Caco-2 (cell line): ENCODE results near the gene PKNOX1. TPM values are rescaled to one million over a fixed set of nuclear protein-coding genes. Genes with fewer than 3 reads are reported as not detected.

Experiments used
- BruUV-seq: library from RNA; stranded (reverse); fragments of 400-500 nt; replicated peaks from 2 replicates; lab custom pipeline; 2021; lab: Mats Ljungman, UMichigan
- CTCF ChIA-PET: fragments of 300-600 bp; sonication (Branson Sonifier 250); formaldehyde crosslinking; loops from one replicate; lab custom pipeline; 2022; ENCODE audit warnings: antibody characterized with exemption; lab: Charles Lee
- POLR2A ChIA-PET: fragments of 300-600 bp; sonication (Branson Sonifier 250); formaldehyde crosslinking; loops from one replicate; lab custom pipeline; 2022; ENCODE audit warnings: antibody characterized with exemption; lab: Charles Lee
- DNase-seq, 2 experiments: peaks; one replicate each; pipeline versions ENCODE4 v3.0.0 to v3.0.0-alpha.2; 2020 to 2022
- H3K27me3 ChIP-seq: replicated peaks from 2 replicates; pipeline ENCODE4 v1.6.0; 2011; ENCODE audit warnings: low read length; ENCODE audit not compliant: control insufficient read depth, insufficient read depth
- H3K36me3 ChIP-seq: 2 replicates; pipeline ENCODE4 v1.5.1; 2011; ENCODE audit warnings: low read length; ENCODE audit not compliant: control insufficient read depth, insufficient read depth
- H3K4me1 ChIP-seq: fragments of 250-450 bp; sonication (Bioruptor Pico); 2 replicates; pipeline ENCODE4 v1.5.1; 2020; ENCODE audit warnings: mild to moderate bottlenecking
- H3K4me3 ChIP-seq: 2 replicates; pipeline ENCODE4 v1.5.1; 2011; ENCODE audit warnings: low read depth, mild to moderate bottlenecking, control low read depth, low read length
- H3K9me3 ChIP-seq: fragments of 250-450 bp; sonication (Bioruptor Pico); 2 replicates; pipeline ENCODE4 v1.5.1; 2020; ENCODE audit warnings: mild to moderate bottlenecking, moderate library complexity
- H3K27ac Mint-ChIP-seq: one replicate; pipeline ENCODE4 v1.8.0; 2022; ENCODE audit warnings: mixed read lengths; ENCODE audit not compliant: unreplicated experiment
- H3K27me3 Mint-ChIP-seq: one replicate; pipeline ENCODE4 v1.8.0; 2022; ENCODE audit warnings: mixed read lengths; ENCODE audit not compliant: insufficient read depth, unreplicated experiment
- H3K36me3 Mint-ChIP-seq: one replicate; pipeline ENCODE4 v1.8.0; 2022; ENCODE audit warnings: mild to moderate bottlenecking, mixed read lengths; ENCODE audit not compliant: insufficient read depth, unreplicated experiment
- H3K4me1 Mint-ChIP-seq: one replicate; pipeline ENCODE4 v1.8.0; 2022; ENCODE audit warnings: low read depth, mixed read lengths; ENCODE audit not compliant: unreplicated experiment
- H3K4me3 Mint-ChIP-seq: one replicate; pipeline ENCODE4 v1.8.0; 2022; ENCODE audit warnings: mild to moderate bottlenecking, moderate library complexity, mixed read lengths; ENCODE audit not compliant: unreplicated experiment
- H3K9me3 Mint-ChIP-seq: one replicate; pipeline ENCODE4 v1.8.0; 2022; ENCODE audit warnings: mixed read lengths; ENCODE audit not compliant: unreplicated experiment
- intact Hi-C: fragments of 100-400 bp; cut with micrococcal nuclease; formaldehyde crosslinking; loops from one replicate; pipeline ENCODE4 v1.10.0; 2022; ENCODE audit not compliant: unreplicated experiment
- total RNA-seq: library from RNA; stranded (reverse); gene quantifications from 2 replicates; pipeline ENCODE4 v1.2.3, GENCODE V29; 2022
- TF ChIP-seq, protein P1 (sequence below), 2 experiments: fragments of 200-600 bp in 1 of 2; IDR thresholded peaks; 1 replicate in 1 of 2; 2 replicates in 1 of 2; pipeline versions ENCODE4 v1.5.1 to v1.8.0; 2011 to 2022; ENCODE audit warnings: antibody characterized with exemption in 1 of 2, control low read depth in 1 of 2, inconsistent platforms in 1 of 2, low read depth in 1 of 2, low read length in 1 of 2, mild to moderate bottlenecking in 1 of 2, moderate library complexity in 1 of 2; ENCODE audit not compliant: insufficient read depth in 1 of 2, severe bottlenecking in 1 of 2, unreplicated experiment in 1 of 2

PKNOX1 gene
- total RNA-seq, 1 experiment from 2014 or later = 10.7 TPM

DNA sequence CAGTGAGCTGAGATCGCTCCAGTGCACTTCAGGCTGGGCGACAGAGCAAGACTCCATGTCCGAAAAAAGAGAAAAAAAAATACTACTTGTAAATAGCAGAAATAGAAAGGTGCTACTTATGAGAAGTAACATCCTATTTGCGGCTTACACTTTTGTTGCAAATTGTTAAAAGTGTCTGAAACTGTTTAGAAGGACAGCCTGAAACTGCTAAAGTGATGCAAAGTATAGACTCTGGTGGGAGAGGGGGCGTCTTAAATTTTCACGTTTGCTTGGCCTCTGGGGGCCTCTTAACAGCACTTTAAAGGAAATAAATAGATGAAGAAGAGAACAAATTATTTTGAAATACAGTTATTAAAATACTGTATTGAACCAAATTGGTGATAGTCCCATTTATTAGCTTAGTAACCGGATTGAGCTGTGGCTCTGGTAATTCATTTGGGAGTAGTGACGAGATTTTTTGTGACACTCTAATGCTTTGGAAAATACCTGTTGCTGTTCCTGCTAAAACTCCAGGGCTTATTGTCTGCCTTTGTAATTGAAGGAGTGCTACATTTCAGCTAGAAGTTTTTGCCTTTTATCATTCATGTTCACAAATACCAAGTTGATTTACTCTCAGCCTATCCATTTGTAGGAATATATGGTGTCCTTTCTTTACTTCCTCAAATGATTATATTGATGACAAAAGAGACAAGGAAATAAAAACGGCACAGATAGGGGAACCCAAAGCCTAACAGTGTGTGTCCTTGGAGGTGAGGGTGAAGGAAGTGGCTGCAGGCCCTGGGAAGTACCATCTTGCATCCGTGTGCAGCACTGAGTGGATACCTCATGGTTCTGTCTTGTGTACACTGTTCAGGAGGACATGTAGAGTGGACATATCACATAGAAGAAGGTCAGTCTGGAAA lies 6.2 kb downstream of the PKNOX1 start:
- POLR2A ChIA-PET = no interaction called here
- H3K4me3 ChIP-seq = no peak overlapping the region
- Mint-ChIP-seq H3K9me3 (no peaks in the 10 kb centered on the region), H3K27ac (peak overlapping the region; percentile 74), H3K4me3 (no peak overlapping the region), H3K36me3 (peaks cover 43% of the 10 kb centered on the region), H3K27me3 (no peaks in the 10 kb centered on the region), H3K4me1 (peaks cover 23% of the 10 kb centered on the region)
- intact Hi-C loops = no loop called here
- H3K27me3 ChIP-seq = no peaks in the 10 kb centered on the region
- TF ChIP-seq, protein P1, sequence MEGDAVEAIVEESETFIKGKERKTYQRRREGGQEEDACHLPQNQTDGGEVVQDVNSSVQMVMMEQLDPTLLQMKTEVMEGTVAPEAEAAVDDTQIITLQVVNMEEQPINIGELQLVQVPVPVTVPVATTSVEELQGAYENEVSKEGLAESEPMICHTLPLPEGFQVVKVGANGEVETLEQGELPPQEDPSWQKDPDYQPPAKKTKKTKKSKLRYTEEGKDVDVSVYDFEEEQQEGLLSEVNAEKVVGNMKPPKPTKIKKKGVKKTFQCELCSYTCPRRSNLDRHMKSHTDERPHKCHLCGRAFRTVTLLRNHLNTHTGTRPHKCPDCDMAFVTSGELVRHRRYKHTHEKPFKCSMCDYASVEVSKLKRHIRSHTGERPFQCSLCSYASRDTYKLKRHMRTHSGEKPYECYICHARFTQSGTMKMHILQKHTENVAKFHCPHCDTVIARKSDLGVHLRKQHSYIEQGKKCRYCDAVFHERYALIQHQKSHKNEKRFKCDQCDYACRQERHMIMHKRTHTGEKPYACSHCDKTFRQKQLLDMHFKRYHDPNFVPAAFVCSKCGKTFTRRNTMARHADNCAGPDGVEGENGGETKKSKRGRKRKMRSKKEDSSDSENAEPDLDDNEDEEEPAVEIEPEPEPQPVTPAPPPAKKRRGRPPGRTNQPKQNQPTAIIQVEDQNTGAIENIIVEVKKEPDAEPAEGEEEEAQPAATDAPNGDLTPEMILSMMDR (IDR thresholded peaks at IDR 0.05; ENCODE audit: insufficient read depth in 1 of 2, low read depth in 1 of 2, low read length in 1 of 2, severe bottlenecking in 1 of 2, unreplicated experiment in 1 of 2) = no peak
- no TSS peak for BruUV-seq
- no peaks in the 10 kb centered on the region for H3K36me3 ChIP-seq
- H3K9me3 ChIP-seq = no peaks in the 10 kb centered on the region
- CTCF ChIA-PET = no interaction called here
- peaks cover 9% of the 10 kb centered on the region for H3K4me1 ChIP-seq
- no peak for DNase-seq

DNA sequence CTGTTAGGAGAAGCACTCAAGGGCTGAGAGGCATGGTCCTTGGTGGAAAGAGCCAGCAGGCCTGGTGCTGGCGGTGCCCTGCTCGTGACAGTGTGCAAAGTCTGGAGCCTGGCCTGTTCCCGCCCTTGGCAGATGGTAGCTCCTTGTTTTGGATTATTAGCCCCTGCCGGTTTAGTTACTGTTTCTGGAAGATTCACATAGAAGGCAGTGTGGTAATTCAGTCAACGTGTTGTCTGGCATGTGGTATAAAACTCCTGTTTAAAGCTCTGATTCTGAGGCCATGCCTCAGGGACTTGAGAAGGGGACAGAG lies 6.8 kb downstream of the PKNOX1 start:
- H3K4me1 Mint-ChIP-seq = peaks cover 23% of the 10 kb centered on the region
- TF ChIP-seq, protein P1 (IDR thresholded peaks at IDR 0.05; ENCODE audit: insufficient read depth in 1 of 2, low read depth in 1 of 2, low read length in 1 of 2, severe bottlenecking in 1 of 2, unreplicated experiment in 1 of 2) = no peak
- no peak overlapping the region for H3K4me3 Mint-ChIP-seq
- Histone ChIP-seq H3K4me3 (no peak overlapping the region), H3K4me1 (peaks cover 8% of the 10 kb centered on the region), H3K27me3 (no peaks in the 10 kb centered on the region), H3K36me3 (no peaks in the 10 kb centered on the region), H3K9me3 (no peaks in the 10 kb centered on the region)
- no peaks in the 10 kb centered on the region for H3K27me3 Mint-ChIP-seq
- ChIA-PET POLR2A (no interaction called here), CTCF (no interaction called here)
- peak overlapping the region; percentile 74 for H3K27ac Mint-ChIP-seq
- peaks cover 42% of the 10 kb centered on the region for H3K36me3 Mint-ChIP-seq
- BruUV-seq = no TSS peak
- intact Hi-C loops = no loop called here
- no peaks in the 10 kb centered on the region for H3K9me3 Mint-ChIP-seq
- DNase-seq = no peak

DNA sequence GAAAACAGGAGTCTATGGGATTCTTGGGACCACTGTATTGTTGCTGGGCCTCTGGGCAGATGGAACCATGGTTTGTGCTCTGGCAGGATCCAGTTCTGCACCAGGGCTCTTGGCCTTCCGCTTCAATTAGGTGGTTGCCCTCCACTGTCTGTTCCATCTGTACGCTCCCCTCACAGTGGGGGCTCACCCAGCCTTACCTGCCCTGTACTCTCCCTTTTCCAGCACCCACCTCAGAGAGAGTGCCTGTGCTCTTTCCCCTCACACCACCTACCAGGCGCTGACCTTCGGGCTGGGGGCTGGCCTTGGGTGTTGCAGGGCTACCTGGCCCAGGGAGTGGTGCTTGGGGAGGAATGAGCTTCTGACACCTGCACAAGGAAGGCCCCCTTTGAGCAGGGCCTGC lies 7.5 kb downstream of the PKNOX1 start:
- intact Hi-C loops = no loop called here
- POLR2A ChIA-PET = no interaction called here
- H3K27me3 Mint-ChIP-seq = no peaks in the 10 kb centered on the region
- H3K27ac Mint-ChIP-seq = peak overlapping the region; percentile 48
- TF ChIP-seq, protein P1 (IDR thresholded peaks at IDR 0.05; ENCODE audit: insufficient read depth in 1 of 2, low read depth in 1 of 2, low read length in 1 of 2, severe bottlenecking in 1 of 2, unreplicated experiment in 1 of 2) = no peak
- H3K36me3 Mint-ChIP-seq = peaks cover 40% of the 10 kb centered on the region
- no peak for DNase-seq
- CTCF ChIA-PET = no interaction called here
- no peaks in the 10 kb centered on the region for H3K9me3 Mint-ChIP-seq
- H3K36me3 ChIP-seq = no peaks in the 10 kb centered on the region
- no peak overlapping the region for H3K4me3 Mint-ChIP-seq
- H3K4me3 ChIP-seq = no peak overlapping the region
- H3K9me3 ChIP-seq = no peaks in the 10 kb centered on the region
- no TSS peak for BruUV-seq
- H3K4me1 Mint-ChIP-seq = peaks cover 19% of the 10 kb centered on the region
- no peaks in the 10 kb centered on the region for H3K27me3 ChIP-seq
- H3K4me1 ChIP-seq = peaks cover 1% of the 10 kb centered on the region
